ENCODE measurements around the gene AFM.
"Not testable (repeated sequence)": the region's sequence is repeated elsewhere in the genome, so short reads cannot be mapped to it uniquely, and the experiment has no call there.

The AFM gene

DNA sequence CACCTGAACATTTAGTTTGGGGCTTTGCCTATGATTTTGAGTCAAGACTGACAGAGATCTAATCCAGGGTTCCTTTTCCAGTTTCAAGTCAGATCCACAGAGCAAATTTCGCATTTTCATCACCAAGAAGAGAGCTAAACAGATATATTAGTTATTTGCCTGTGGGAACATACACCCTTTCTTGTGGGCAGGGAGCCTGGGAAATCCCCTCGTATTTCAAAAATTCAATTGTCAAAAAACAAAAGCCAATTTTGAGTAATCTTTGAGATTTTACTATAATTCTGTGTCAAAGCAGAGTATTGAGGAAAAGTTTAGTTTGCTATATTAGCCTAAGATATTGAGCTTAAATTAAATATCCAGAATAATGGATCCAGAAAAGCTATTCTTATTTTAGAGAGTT is 56.6 kb downstream of the AFM start:
- no peak overlapping the region for H3K4me3 ChIP-seq (ENCODE audit: low read depth, low read length)
- TF ChIP-seq CTCF (IDR thresholded peaks at IDR 0.05; ENCODE audit: low read depth, low read length, missing control alignments), result no peak
- in situ Hi-C loops (cut with HindIII; ENCODE audit: low sequenced_read_pairs), result no loop called here
- no peak for DNase-seq (ENCODE audit: low read depth)

- in situ Hi-C loops (cut with HindIII; ENCODE audit: low sequenced_read_pairs), result no loop called here
- DNase-seq (ENCODE audit: low read depth), result no peak
- no peak overlapping the region for H3K4me3 ChIP-seq (ENCODE audit: low read depth, low read length)
- no peak for TF ChIP-seq CTCF (IDR thresholded peaks at IDR 0.05; ENCODE audit: low read depth, low read length, missing control alignments)
These were observed 57.8 kb downstream of the AFM start for GRCh38 chr4:73539386-73539785.

DNA sequence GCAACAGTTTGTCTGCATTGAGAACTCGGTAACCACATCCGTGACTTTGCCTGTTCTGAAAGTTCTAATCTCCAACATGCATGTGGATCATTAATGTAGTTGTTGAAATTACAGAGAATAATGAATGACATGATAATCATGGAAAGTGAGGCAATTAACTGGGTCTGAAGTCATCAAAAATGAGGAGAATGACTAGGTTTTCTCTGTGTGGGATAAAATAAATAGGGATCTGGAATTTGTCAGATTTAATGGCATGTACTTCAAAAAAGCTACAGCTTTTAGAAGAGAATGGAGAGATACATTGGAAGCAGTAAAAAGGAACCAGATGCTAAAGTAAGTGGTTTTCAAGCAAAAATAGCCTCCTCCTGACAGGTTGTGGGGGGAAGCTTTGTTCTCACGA is 59.3 kb downstream of the AFM start:
- no peak for TF ChIP-seq CTCF (IDR thresholded peaks at IDR 0.05; ENCODE audit: low read depth, low read length, missing control alignments)
- in situ Hi-C loops (cut with HindIII; ENCODE audit: low sequenced_read_pairs), result loop anchor here (5.0 kb wide), 1 partner anchor 49 kb away; no protein-coding TSS in a partner anchor
- DNase-seq (ENCODE audit: low read depth), result no peak
- no peak overlapping the region for H3K4me3 ChIP-seq (ENCODE audit: low read depth, low read length)

DNA sequence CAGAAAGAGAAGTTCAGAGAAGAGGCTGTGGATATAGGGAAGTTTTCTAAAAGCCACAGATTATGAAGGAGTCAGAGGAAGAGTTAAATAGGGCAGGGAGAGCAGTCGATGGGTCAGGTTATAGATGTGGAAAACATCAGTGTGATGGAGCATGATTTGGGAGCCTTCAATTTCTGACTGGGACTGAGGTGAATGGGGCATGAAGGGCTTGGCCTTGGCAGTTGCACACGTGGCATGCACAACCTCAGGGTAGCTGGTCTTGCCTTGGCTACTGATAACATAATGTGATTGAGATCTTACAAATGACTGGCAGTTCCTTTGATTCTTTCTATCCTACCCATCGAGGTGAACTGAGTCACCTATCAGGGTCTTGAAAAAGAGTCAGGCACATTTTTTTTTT is 59.7 kb downstream of the AFM start:
- no peak for DNase-seq (ENCODE audit: low read depth)
- TF ChIP-seq CTCF (IDR thresholded peaks at IDR 0.05; ENCODE audit: low read depth, low read length, missing control alignments), result no peak
- H3K4me3 ChIP-seq (ENCODE audit: low read depth, low read length), result no peak overlapping the region
- in situ Hi-C loops (cut with HindIII; ENCODE audit: low sequenced_read_pairs), result loop anchor here (5.0 kb wide), 1 partner anchor 49 kb away; no protein-coding TSS in a partner anchor

- in situ Hi-C loops (cut with HindIII; ENCODE audit: low sequenced_read_pairs), result loop anchor here (5.0 kb wide), 1 partner anchor 52 kb away; no protein-coding TSS in a partner anchor
- no peak overlapping the region for H3K4me3 ChIP-seq (ENCODE audit: low read depth, low read length)
- DNase-seq (ENCODE audit: low read depth), result no peak
- no peak for TF ChIP-seq CTCF (IDR thresholded peaks at IDR 0.05; ENCODE audit: low read depth, low read length, missing control alignments)
These were observed 63.1 kb downstream of the AFM start for GRCh38 chr4:73544620-73545019.

DNA sequence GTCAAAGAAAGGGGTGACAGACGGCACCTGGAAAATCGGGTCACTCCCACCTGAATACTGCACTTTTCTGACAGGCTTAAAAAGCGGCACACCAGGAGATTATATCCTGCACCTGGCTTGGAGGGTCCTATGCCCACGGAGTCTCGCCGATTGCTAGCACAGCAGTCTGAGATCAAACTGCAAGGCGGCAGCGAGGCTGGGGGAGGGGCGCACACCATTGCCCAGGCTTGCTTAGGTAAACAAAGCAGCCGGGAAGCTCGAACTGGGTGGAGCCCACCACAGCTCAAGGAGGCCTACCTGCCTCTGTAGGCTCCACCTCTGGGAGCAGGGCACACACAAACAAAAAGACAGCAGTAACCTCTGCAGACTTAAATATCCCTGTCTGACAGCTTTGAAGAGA is 69.3 kb downstream of the AFM start:
- DNase-seq (ENCODE audit: low read depth); in situ Hi-C loops (cut with HindIII; ENCODE audit: low sequenced_read_pairs); H3K4me3 ChIP-seq (ENCODE audit: low read depth, low read length): not testable (repeated sequence)
